ENCODE data around the gene LRBA. TPM values are rescaled to one million over a fixed set of nuclear protein-coding genes. Genes with fewer than 3 reads are reported as not detected.

LRBA gene
- total and polyA plus RNA-seq, 2 of the 4 experiments (the other 2 are of a cell fraction), result 10.2 to 51.6 TPM

DNA sequence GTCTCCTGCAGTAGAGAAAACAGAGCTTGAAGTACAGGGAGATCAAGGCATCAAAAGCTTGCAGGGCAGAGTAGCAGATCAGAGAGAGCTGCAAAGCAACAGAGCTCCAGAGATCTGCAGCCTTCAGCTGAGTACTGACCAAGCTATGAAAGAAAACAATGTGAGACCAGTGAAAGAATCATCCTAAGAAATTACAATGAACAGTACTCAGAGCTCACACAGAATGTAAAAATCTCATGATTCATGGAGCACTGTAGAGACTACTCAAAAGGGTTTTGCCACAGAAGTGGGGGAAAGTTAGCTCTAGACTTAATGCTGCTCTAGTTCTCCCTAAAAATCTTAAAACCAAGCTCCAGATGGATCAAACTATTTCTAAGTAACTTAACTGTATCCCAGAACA, 513.1 kb downstream of the LRBA start:
- CTCF ChIA-PET, result no interaction called here
- Histone ChIP-seq H3K27ac (ENCODE audit: insufficient read depth, low read length) (no peak overlapping the region), H2AFZ (replicated peaks; ENCODE audit: low read length, poor library complexity) (no peak overlapping the region), H4K8ac (ENCODE audit: low read depth in 2 of 2, low read length in 2 of 2) (no peak overlapping the region; a peak in 1 of 4 replicates), H3K14ac (replicated peaks; ENCODE audit: low read depth, low read length) (no peak overlapping the region), H2BK15ac (ENCODE audit: low read depth, low read length) (no peak overlapping the region), H3K4ac (ENCODE audit: low read depth, low read length) (no peak overlapping the region), H3K9ac (ENCODE audit: low read depth, low read length) (no peak overlapping the region), H4K20me1 (ENCODE audit: insufficient read depth, low read length) (no peaks in the 10 kb centered on the region), H2BK120ac (ENCODE audit: low read depth, low read length) (no peak overlapping the region), H3K4me3 (ENCODE audit: insufficient read depth, low read depth, low read length) (no peak overlapping the region), H3K36me3 (ENCODE audit: control insufficient read depth, insufficient read depth, low read length) (no peaks in the 10 kb centered on the region), H2AK5ac (ENCODE audit: low read depth, low read length) (no peak overlapping the region), H4K91ac (ENCODE audit: insufficient read depth, low read depth, low read length) (no peak overlapping the region), H3K18ac (ENCODE audit: low read depth, low read length) (peak overlapping the region; percentile 53; the same call in 1 of the 2 replicates), H3K27me3 (ENCODE audit: control insufficient read depth, insufficient read depth, low read length) (no peaks in the 10 kb centered on the region), H3K9me3 (ENCODE audit: control insufficient read depth, insufficient read depth, low read length) (no peaks in the 10 kb centered on the region), H3K4me2 (ENCODE audit: low read depth, low read length) (no peak overlapping the region), H3K9me1 (ENCODE audit: insufficient read depth, low read length) (no peaks in the 10 kb centered on the region), H2BK5ac (ENCODE audit: low read depth, low read length, poor library complexity, severe bottlenecking) (peak overlapping the region; percentile 85), H3K23ac (ENCODE audit: low read depth, low read length) (no peak overlapping the region), H3K4me1 (ENCODE audit: control insufficient read depth, insufficient read depth, low read length) (peaks cover 5% of the 10 kb centered on the region), H3K56ac (ENCODE audit: extremely low read depth, insufficient read depth, low read length) (no peak overlapping the region), H2AK9ac (replicated peaks; ENCODE audit: low read depth, low read length, poor library complexity) (no peak overlapping the region), H3K79me1 (ENCODE audit: low read depth in 1 of 2, low read length in 2 of 2) (no peaks in the 10 kb centered on the region; a peak in 1 of 4 replicates), H4K5ac (ENCODE audit: low read depth, low read length) (no peak overlapping the region), H2BK20ac (ENCODE audit: low read depth, low read length) (no peak overlapping the region)
- in situ Hi-C loops (cut with MboI; ENCODE audit: low sequenced_read_pairs), result no loop called here
- no TSS peak for BruUV-seq (replicated peaks)
- dilution Hi-C loops (cut with HindIII; ENCODE audit: low sequenced_read_pairs, unreplicated experiment), result no loop called here
- TF ChIP-seq CTCF (conservative IDR thresholded peaks at IDR 0.05; ENCODE audit: low read depth, low read length), result no peak
- TF ChIP-seq MAFK (IDR thresholded peaks at IDR 0.05; ENCODE audit: low read depth, low read length), result no peak
- no peak for TF ChIP-seq SMC3 (IDR thresholded peaks at IDR 0.05; ENCODE audit: low read depth, low read length)
- TF ChIP-seq, protein P1, sequence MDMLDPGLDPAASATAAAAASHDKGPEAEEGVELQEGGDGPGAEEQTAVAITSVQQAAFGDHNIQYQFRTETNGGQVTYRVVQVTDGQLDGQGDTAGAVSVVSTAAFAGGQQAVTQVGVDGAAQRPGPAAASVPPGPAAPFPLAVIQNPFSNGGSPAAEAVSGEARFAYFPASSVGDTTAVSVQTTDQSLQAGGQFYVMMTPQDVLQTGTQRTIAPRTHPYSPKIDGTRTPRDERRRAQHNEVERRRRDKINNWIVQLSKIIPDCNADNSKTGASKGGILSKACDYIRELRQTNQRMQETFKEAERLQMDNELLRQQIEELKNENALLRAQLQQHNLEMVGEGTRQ (IDR thresholded peaks at IDR 0.05; ENCODE audit: low read depth, low read length), result no peak
- TF ChIP-seq NFE2L2 (IDR thresholded peaks at IDR 0.05; ENCODE audit: low read depth, low read length), result no peak
- no peak for TF ChIP-seq MAZ (IDR thresholded peaks at IDR 0.05; ENCODE audit: borderline replicate concordance, low read depth, low read length)
- TF ChIP-seq POLR2A (IDR thresholded peaks at IDR 0.05; ENCODE audit: low read depth, low read length), result no peak
- no peak for TF ChIP-seq BHLHE40 (IDR thresholded peaks at IDR 0.05; ENCODE audit: low read depth, low read length)
- TF ChIP-seq MXI1 (IDR thresholded peaks at IDR 0.05; ENCODE audit: borderline replicate concordance, low read depth, low read length), result no peak
- no peak for TF ChIP-seq RFX5 (IDR thresholded peaks at IDR 0.05; ENCODE audit: low read depth, low read length)
- no peak for TF ChIP-seq RAD21 (IDR thresholded peaks at IDR 0.05; ENCODE audit: low read length)
- TF ChIP-seq CHD1 (IDR thresholded peaks at IDR 0.05; ENCODE audit: low read depth, low read length), result no peak
- peak; percentile 61 for ATAC-seq (ENCODE audit: low read depth)
- peak; percentile 60 for DNase-seq
- POLR2A ChIA-PET (ENCODE audit: unreplicated experiment), result no interaction called here
- intact Hi-C loops (cut with micrococcal nuclease), result no loop called here
